Renal pelvis (tissue), 4 donors: ENCODE data around the gene ASTL. TPM values are rescaled to one million over a fixed set of nuclear protein-coding genes. Genes with fewer than 3 reads are reported as not detected.
A peak's percentile ranks its signal among the peaks of the same experiment; 100 is the strongest.

Experiments used
- DNase-seq: peaks from one replicate; pipeline ENCODE4 v3.0.0-alpha.2; 2013
- polyA plus RNA-seq, 3 donors: library from polyadenylated mRNA; unstranded; fragments of 120-200 nt; gene quantifications; one replicate each; pipeline ENCODE4 v1.2.1, GENCODE V29; 2013; ENCODE audit not compliant: insufficient read length in 3 of 3

Gene ASTL
- polyA plus RNA-seq, 3 donors: 0.18 to 0.23 TPM; not detected in 1

- no peak for DNase-seq
Observed at GRCh38 chr2:96159084-96159830, 21.0 kb upstream of the ASTL start.

DNA sequence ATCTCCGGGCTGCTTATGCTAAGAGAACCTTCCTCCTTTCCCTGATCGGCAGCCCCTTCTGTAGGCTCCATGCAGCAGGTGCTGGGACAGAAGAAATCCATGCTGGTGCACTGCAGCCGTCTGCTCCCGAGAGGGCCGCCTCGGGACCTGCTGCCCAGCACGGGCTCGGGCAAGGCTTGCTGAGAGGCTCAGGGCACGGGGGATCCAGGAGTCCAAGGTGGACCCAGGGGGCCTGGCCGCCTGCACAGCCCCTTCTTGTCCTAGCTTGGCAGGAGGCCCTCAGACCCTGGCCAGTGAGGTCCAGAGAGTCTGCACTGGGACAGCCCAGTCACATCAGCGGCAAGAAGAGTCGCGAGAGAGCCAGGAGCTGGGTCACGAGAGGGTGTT lies 20.2 kb upstream of the ASTL start:
- DNase-seq: no peak

GRCh38 chr2:96157649-96158553 lies 19.6 kb upstream of the ASTL start:
- DNase-seq: no peak

DNA sequence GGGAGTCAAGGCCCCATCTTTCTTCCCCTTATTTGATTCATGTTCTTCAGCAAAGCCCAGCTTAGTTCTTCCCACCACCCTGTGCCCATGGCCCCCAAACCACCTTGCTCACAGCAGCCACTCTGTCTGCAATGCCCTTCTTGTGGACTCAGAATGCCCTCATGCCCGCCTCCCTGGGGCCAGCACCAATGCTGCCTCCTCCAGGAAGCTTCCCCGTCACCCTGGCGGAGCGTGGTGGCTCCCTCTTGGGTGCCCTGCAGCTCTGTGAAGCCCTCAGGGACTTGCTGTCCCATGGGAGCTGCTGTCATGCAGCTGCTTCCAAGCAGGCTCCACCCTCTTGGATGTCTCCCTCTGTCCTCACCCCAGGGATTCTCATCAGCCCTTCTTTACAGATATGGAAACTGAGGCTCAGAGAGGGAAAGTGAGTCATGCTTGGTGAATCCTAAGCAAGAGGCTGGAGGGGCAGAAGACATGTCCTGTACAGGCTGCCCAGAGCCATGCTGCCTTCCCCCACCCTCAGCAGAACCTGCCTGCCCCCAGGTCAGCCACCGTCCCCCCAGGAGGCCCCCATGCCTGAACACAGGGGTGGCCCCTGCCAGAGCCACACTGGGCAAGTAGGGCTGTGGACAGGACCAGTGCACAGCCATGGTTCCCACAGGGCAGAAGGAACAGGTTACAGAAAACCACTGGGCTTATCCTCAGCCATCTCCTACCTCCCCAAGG lies 18.8 kb upstream of the ASTL start:
- no peak for DNase-seq

GRCh38 chr2:96156011-96156820 lies 17.9 kb upstream of the ASTL start:
- DNase-seq: no peak

- no peak for DNase-seq
Observed at GRCh38 chr2:96154506-96155380, 16.4 kb upstream of the ASTL start.

DNA sequence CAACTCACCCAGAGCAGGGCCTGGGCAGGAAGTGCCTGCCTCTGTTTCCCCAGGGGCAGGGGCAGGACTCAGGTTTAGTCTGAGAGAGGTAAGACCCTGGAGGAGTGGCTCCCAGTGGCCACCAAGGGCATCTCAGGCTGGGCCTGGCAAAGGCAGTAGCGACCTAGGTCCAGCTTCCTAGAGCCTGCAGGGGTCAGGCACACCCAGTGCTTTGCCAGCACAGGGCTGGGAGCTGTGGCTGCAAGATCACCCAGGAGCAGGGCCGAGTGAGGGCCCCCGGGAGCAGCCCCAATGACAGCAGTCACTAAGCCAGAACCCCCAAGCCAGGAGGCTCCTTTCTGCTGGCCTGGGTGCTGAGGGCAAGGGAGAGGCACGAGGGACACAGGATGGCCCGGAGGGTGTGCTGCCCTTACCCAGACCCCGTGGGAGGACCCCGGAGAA lies 15.7 kb upstream of the ASTL start:
- DNase-seq: no peak

DNA sequence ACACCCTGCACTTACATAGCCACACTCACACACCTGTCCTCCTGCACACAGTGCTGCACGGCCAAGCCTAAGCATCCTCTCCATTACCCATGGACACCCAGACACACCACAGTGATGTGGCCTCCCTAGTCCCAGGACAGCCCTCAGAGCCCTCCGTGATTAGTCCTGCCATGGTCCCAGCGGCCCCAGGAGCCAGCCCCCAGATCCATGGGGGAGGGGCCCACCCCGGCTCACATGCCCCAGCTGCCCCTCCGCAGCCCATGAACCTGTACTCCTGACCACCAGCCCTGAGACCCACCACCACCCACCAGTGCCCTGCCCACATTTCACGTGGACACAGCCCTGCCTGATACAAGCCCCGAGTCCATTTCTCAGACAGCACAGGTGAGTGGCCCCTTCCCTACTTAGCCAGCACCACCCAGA lies 15.0 kb upstream of the ASTL start:
- no peak for DNase-seq

GRCh38 chr2:96152304-96153161 lies 14.2 kb upstream of the ASTL start:
- DNase-seq: no peak

GRCh38 chr2:96151595-96152303 lies 13.4 kb upstream of the ASTL start:
- no peak for DNase-seq

- no peak for DNase-seq
Observed at GRCh38 chr2:96150791-96151594, 12.7 kb upstream of the ASTL start.

DNA sequence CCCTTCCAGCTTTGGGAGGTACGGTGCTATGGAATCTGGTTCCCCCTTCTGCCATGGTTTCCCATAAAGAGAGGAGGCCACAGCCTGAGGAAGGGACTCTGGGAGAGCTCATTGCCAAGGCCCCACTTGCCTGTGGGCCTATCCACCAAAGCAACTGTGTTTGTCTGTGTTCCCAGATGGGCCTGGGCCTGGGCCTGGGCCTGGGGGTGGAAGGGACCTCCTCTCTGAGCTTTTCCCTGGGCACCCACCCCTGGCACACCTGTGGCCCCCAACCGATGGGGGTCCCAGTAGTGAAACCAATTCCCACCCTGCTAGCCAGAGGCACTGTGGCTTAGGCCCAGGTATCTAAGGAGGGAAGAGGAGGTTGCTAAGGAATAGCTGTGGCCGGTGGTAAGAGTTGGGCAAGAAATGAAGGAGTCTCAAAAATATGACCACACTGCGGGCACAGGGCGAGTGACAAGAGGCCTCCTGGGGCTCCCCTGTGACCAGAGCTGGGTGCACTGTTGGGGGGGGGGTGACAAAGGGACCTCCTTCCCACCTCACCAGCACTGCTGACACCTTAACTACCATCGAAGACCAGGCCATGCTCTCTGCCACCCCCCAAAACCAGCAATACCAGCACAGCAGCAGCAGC lies 11.8 kb upstream of the ASTL start:
- DNase-seq: no peak

- peak; percentile 80 for DNase-seq
Observed at GRCh38 chr2:96148410-96149217, 10.3 kb upstream of the ASTL start.

DNA sequence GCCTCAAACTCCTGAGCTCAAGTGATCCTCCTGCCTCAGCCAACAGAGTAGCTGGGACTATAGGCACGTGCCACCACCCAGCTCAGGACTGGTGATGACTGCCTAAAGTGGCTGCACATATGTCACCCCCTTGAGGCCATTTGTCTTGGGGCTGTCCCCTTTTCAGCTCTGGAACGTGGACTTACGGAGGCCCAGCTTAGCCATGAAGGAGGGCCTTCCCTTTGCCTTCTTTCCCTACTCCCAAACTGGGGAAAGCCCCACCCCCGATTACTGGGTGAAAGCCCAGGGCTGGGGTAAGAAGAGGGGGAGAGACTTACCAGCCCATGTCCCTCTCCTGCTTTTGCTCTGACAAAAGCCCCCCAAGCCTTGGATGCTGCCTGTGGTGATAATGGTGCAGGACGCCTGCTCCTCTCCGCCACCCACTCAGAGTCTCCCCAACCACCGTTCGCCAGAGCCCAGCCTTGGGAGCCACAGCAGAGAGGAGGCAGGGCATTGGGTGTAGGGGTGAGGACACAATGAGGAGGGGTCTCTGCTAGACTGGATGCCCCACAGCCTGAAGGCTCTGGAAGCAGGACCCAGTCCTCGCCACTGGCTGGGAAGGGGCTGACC lies 9.4 kb upstream of the ASTL start:
- DNase-seq: no peak

DNA sequence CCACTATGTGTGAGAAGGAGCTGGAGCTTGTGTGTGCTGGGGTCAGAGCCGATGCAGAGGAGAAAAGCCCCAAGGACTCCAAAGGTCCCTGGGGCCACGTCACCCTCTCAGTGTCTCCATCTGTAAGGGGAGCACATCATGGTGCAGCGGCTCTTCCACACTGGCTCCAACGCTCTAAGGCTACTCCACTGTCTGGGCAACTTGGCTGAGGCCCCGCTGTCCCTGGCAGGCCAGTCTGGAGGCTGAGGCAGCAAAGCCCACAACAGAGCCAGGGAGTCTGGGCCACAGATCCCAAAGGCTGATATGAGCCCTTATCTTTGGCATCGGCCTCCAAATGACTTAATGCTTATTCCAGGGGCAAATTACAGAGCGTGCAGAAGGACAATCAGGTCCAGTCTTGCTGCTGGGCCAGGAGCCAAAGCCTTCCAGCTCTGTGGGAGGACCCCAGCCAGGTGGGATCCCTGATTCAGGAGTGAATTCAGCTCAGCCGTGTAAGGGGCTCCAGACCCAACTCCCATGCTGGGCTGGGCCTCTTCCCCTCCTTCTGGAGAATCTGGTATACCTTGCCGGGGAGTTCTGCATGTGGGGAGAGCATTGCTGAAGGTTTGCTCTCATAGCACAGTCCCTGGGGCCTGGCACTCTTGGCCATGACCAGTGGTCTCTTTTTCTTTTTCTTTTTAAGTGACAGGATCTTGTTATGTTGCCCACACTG lies 8.7 kb upstream of the ASTL start:
- DNase-seq: no peak
